Esophagus squamous epithelium (tissue), 4 donors: Measurements from ENCODE around the gene MMEL1.

ENCODE experiments used
- POLR2A ChIP-seq, 4 donors: fragments of 450-650 bp; IDR thresholded peaks; one replicate each; pipeline ENCODE4 v1.6.1; 2017; ENCODE audit warnings: antibody characterized with exemption in 4 of 4, mild to moderate bottlenecking in 4 of 4, moderate library complexity in 3 of 4
- TF ChIP-seq, protein P1 (sequence below), 6 experiments: fragments of 450-650 bp in 4 of 6; fragments of 200-600 bp in 2 of 6; sonication (generic) in 2 of 6; IDR thresholded peaks; one replicate each; pipeline ENCODE4 v1.5.1; 2016 to 2019; ENCODE audit warnings: antibody characterized with exemption in 6 of 6, mild to moderate bottlenecking in 4 of 6, moderate library complexity in 4 of 6

- TF ChIP-seq, protein P1, sequence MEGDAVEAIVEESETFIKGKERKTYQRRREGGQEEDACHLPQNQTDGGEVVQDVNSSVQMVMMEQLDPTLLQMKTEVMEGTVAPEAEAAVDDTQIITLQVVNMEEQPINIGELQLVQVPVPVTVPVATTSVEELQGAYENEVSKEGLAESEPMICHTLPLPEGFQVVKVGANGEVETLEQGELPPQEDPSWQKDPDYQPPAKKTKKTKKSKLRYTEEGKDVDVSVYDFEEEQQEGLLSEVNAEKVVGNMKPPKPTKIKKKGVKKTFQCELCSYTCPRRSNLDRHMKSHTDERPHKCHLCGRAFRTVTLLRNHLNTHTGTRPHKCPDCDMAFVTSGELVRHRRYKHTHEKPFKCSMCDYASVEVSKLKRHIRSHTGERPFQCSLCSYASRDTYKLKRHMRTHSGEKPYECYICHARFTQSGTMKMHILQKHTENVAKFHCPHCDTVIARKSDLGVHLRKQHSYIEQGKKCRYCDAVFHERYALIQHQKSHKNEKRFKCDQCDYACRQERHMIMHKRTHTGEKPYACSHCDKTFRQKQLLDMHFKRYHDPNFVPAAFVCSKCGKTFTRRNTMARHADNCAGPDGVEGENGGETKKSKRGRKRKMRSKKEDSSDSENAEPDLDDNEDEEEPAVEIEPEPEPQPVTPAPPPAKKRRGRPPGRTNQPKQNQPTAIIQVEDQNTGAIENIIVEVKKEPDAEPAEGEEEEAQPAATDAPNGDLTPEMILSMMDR (IDR thresholded peaks at IDR 0.05): no peak
- TF ChIP-seq POLR2A (IDR thresholded peaks at IDR 0.05): no peak
These were observed 45.6 kb downstream of the MMEL1 start for GRCh38 chr1:2587071-2587859.
